Measurements from ENCODE around the gene HLA-DMA. TPM values are rescaled to one million over a fixed set of nuclear protein-coding genes. Genes with fewer than 3 reads are reported as not detected.

HLA-DMA gene
- total and polyA plus RNA-seq, 2 of the 13 experiments (the other 11 are each of a cell fraction or from before 2014, with no cell fraction given) = 0.70 to 0.71 TPM

GRCh38 chr6:32972353-32973143 is 19.7 kb upstream of the HLA-DMA start (continued):
- TF ChIP-seq, protein P1, sequence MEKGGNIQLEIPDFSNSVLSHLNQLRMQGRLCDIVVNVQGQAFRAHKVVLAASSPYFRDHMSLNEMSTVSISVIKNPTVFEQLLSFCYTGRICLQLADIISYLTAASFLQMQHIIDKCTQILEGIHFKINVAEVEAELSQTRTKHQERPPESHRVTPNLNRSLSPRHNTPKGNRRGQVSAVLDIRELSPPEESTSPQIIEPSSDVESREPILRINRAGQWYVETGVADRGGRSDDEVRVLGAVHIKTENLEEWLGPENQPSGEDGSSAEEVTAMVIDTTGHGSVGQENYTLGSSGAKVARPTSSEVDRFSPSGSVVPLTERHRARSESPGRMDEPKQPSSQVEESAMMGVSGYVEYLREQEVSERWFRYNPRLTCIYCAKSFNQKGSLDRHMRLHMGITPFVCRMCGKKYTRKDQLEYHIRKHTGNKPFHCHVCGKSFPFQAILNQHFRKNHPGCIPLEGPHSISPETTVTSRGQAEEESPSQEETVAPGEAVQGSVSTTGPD (CRISPR knock-in tag; IDR thresholded peaks at IDR 0.05) = 0 out of 2 replicates have a peak, but pooled peaks have one; percentile 18
- TF ChIP-seq ZNF607 (CRISPR knock-in tag; IDR thresholded peaks at IDR 0.05; ENCODE audit: borderline replicate concordance) (no peak), POLR2AphosphoS5 (IDR thresholded peaks at IDR 0.05; ENCODE audit: low read depth, low read length) (no peak; the same call in 1 of the 2 replicates), RERE (CRISPR knock-in tag; IDR thresholded peaks at IDR 0.05; ENCODE audit: low read depth) (no peak), NFAT5 (CRISPR knock-in tag; IDR thresholded peaks at IDR 0.05) (no peak; the same call in 1 of the 2 replicates), HNRNPUL1 (IDR thresholded peaks at IDR 0.05; ENCODE audit: low read depth, low read length) (no peak), ZNF382 (CRISPR knock-in tag; IDR thresholded peaks at IDR 0.05; ENCODE audit: borderline replicate concordance) (no peak), FOSL2 (CRISPR knock-in tag; IDR thresholded peaks at IDR 0.05) (no peak; the same call in none of the 2 replicates)
- TF ChIP-seq, protein P2, sequence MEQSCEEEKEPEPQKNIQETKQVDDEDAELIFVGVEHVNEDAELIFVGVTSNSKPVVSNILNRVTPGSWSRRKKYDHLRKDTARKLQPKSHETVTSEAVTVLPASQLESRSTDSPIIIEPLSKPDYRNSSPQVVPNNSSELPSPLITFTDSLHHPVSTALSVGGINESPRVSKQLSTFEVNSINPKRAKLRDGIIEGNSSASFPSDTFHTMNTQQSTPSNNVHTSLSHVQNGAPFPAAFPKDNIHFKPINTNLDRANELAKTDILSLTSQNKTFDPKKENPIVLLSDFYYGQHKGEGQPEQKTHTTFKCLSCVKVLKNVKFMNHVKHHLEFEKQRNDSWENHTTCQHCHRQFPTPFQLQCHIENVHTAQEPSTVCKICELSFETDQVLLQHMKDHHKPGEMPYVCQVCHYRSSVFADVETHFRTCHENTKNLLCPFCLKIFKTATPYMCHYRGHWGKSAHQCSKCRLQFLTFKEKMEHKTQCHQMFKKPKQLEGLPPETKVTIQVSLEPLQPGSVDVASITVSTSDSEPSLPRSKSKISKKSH (CRISPR knock-in tag; IDR thresholded peaks at IDR 0.05; ENCODE audit: borderline replicate concordance) = peak; percentile 61; the same call in 1 of the 2 replicates
- TF ChIP-seq, protein P3, sequence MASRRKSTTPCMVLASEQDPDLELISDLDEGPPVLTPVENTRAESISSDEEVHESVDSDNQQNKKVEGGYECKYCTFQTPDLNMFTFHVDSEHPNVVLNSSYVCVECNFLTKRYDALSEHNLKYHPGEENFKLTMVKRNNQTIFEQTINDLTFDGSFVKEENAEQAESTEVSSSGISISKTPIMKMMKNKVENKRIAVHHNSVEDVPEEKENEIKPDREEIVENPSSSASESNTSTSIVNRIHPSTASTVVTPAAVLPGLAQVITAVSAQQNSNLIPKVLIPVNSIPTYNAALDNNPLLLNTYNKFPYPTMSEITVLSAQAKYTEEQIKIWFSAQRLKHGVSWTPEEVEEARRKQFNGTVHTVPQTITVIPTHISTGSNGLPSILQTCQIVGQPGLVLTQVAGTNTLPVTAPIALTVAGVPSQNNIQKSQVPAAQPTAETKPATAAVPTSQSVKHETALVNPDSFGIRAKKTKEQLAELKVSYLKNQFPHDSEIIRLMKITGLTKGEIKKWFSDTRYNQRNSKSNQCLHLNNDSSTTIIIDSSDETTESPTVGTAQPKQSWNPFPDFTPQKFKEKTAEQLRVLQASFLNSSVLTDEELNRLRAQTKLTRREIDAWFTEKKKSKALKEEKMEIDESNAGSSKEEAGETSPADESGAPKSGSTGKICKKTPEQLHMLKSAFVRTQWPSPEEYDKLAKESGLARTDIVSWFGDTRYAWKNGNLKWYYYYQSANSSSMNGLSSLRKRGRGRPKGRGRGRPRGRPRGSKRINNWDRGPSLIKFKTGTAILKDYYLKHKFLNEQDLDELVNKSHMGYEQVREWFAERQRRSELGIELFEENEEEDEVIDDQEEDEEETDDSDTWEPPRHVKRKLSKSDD (CRISPR knock-in tag; IDR thresholded peaks at IDR 0.05; ENCODE audit: low read depth) = no peak
